Stomach (tissue), 9 donors: ENCODE measurements around the gene PSMD3. TPM values are rescaled to one million over a fixed set of nuclear protein-coding genes. Genes with fewer than 3 reads are reported as not detected.

Experiments
- DNase-seq, 2 donors: peaks; one replicate each; pipeline versions ENCODE4 v3.0.0 to v3.0.0-alpha.2; 2013 to 2019
- H3K27ac ChIP-seq, 5 donors: fragments of 200-600 bp in 4 of 5; sonication (generic) in 4 of 5; one replicate each; pipeline ENCODE4 v1.5.1; 2013 to 2019; ENCODE audit warnings: mild to moderate bottlenecking in 1 of 5, moderate library complexity in 1 of 5
- H3K27me3 ChIP-seq, 3 donors: fragments of 200-600 bp; sonication (generic); one replicate each; pipeline ENCODE4 v1.5.1; 2017 to 2019; ENCODE audit warnings: mixed run types in 1 of 3
- H3K36me3 ChIP-seq, 4 donors: fragments of 200-600 bp; sonication (generic); 1 replicate in 3 of 4; 2 replicates in 1 of 4; pipeline ENCODE4 v1.5.1; 2016 to 2019
- H3K4me1 ChIP-seq, 4 donors: fragments of 200-600 bp; sonication (generic); one replicate each; pipeline ENCODE4 v1.5.1; 2016 to 2019
- H3K4me3 ChIP-seq, 4 donors: fragments of 200-600 bp; sonication (generic) in 3 of 4; one replicate each; pipeline ENCODE4 v1.5.1; 2016 to 2019; ENCODE audit warnings: mild to moderate bottlenecking in 1 of 4
- H3K9me3 ChIP-seq, 4 donors: fragments of 200-600 bp; sonication (generic); one replicate each; pipeline ENCODE4 v1.5.1; 2016 to 2019
- CTCF ChIP-seq, 7 experiments: fragments of 450-650 bp in 4 of 7; fragments of 200-600 bp in 3 of 7; sonication (generic) in 3 of 7; IDR thresholded peaks; one replicate each; pipeline ENCODE4 v1.5.1; 2016 to 2019; ENCODE audit warnings: antibody characterized with exemption in 7 of 7, control low read depth in 2 of 7, mild to moderate bottlenecking in 1 of 7
- EP300 ChIP-seq: sonication (generic); formaldehyde crosslinking; IDR thresholded peaks from one replicate; pipeline ENCODE4 v1.6.1; 2017; ENCODE audit warnings: antibody characterized with exemption
- POLR2A ChIP-seq, 4 donors: fragments of 450-650 bp; IDR thresholded peaks; one replicate each; pipeline ENCODE4 v1.6.1; 2016; ENCODE audit warnings: antibody characterized with exemption in 4 of 4, control low read depth in 2 of 4, mild to moderate bottlenecking in 1 of 4, moderate library complexity in 1 of 4
- POLR2AphosphoS5 ChIP-seq, 3 donors: sonication (generic); formaldehyde crosslinking; IDR thresholded peaks; one replicate each; pipeline ENCODE4 v1.6.1; 2016; ENCODE audit warnings: antibody characterized with exemption in 3 of 3
- WGBS, 5 donors: extraction: QIAGEN DNeasy Blood & Tissue Kit in 3 of 5; methylation state at CpG; one replicate each; pipeline versions ENCODE4 v1.1.5 to v1.1.7; 2013 to 2018; 5-methylcytosine and 5-hydroxymethylcytosine counted together
- intact Hi-C: fragments of 100-400 bp; cut with DNase I; formaldehyde crosslinking; loops from one replicate; pipeline ENCODE4 v1.15.1; 2023; ENCODE audit warnings: low total_unique reads
- polyA plus RNA-seq, 3 donors: library from polyadenylated mRNA; stranded (reverse); fragments of 200-250 nt; gene quantifications; one replicate each; pipeline ENCODE4 v1.2.3, GENCODE V29; 2013
- total RNA-seq, 5 donors: library from RNA; depleted of rRNA; stranded (reverse); fragments of >200 nt; gene quantifications; one replicate each; pipeline versions ENCODE4 v1.1.0 to v1.2.3, GENCODE V29; 2014 to 2016
- donor health status: healthy with polysubstance abuse.
- donor health status: Bipolar disorder and iron deficiency.
- donor health status: healthy.

Gene PSMD3
- total and polyA plus RNA-seq, 8 donors: 13.4 to 140 (median 47.3) TPM

GRCh38 chr17:40015998-40016985, 35.7 kb downstream of the PSMD3 start:
- Histone ChIP-seq H3K27me3 (no peaks in the 10 kb centered on the region), H3K4me3 (peak overlapping the region in 1 of 4 donors; percentile 11), H3K9me3 (no peaks in the 10 kb centered on the region), H3K27ac (peak overlapping the region in 3 of 5 donors; percentile 62 to 77 (median 69)), H3K4me1 (peaks cover 48 to 76% (median 55%) of the 10 kb centered on the region in 4 donors), H3K36me3 (peaks cover 12 to 27% (median 20%) of the 10 kb centered on the region in 4 donors)
- intact Hi-C loops: loop anchor here (10.0 kb wide), 1 partner anchor 149 kb away; no protein-coding TSS in a partner anchor
- WGBS, 5 donors: 71 to 85% (median 80%) methylated on average over 23 to 26 of the region's 26 CpGs
- DNase-seq: no peak
- TF ChIP-seq POLR2AphosphoS5 (IDR thresholded peaks at IDR 0.05) (no peak), EP300 (no peak), CTCF (IDR thresholded peaks at IDR 0.05) (no peak), POLR2A (IDR thresholded peaks at IDR 0.05) (no peak)

DNA sequence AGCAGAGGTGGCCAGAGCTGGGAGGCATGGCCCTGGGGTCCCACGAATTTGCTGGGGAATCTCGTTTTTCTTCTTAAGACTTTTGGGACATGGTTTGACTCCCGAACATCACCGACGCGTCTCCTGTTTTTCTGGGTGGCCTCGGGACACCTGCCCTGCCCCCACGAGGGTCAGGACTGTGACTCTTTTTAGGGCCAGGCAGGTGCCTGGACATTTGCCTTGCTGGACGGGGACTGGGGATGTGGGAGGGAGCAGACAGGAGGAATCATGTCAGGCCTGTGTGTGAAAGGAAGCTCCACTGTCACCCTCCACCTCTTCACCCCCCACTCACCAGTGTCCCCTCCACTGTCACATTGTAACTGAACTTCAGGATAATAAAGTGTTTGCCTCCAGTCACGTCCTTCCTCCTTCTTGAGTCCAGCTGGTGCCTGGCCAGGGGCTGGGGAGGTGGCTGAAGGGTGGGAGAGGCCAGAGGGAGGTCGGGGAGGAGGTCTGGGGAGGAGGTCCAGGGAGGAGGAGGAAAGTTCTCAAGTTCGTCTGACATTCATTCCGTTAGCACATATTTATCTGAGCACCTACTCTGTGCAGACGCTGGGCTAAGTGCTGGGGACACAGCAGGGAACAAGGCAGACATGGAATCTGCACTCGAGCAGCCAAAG, 36.9 kb downstream of the PSMD3 start:
- no peak for TF ChIP-seq CTCF (IDR thresholded peaks at IDR 0.05)
- H3K4me1 ChIP-seq: peaks cover 61 to 88% (median 68%) of the 10 kb centered on the region in 4 donors

DNA sequence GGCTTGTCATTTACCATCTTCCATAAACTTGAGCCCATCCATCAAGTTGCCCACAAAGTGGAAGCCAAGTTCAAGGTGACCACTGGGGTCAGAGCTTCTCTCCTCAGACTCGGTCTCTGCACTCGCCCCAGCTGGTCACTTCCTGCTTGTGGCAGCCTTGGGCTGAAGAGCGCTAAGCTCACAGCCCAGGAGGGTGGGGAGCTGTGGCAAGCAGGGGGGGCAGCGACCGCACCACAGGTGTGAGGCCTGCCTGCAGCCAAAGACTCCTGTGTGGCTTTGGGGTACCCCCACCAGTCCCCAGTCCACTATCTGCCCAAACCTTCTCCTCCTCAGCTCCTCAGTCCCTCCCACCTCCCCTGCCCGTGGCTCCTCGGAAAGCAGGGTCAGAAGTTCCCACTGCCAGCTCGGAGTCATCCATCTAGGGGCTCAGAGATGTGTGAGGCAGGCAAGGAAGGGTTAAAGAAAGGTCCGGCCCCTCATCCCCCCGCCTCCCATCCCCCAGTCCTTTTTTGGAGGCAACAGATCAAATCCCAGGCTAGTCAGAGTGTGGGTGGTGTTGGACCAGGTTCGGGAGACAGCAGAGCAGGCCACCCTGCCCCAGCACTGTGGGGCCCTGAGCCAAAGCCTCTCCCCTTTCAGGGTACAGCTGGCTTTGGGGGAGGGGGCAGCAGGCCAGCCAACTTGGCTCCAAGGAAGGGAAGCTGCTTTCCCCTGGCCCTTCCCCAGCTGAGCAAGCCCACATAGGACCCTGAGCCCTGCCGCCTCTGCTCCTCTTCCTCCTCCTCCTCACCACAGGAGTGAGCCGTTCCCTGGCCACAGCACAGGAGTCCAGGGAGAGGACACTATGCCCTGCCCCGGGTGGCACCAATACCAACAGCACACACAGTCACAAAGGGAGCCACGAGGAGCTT, 37.9 kb downstream of the PSMD3 start:
- H3K36me3 ChIP-seq: peaks cover 27 to 48% (median 41%) of the 10 kb centered on the region in 4 donors
- peak overlapping the region in 1 of 4 donors; percentile 0 for H3K4me3 ChIP-seq
- intact Hi-C loops: loop anchor here (10.0 kb wide), 1 partner anchor 146 kb away; no protein-coding TSS in a partner anchor
- peak in 1 of 2 donors; percentile 75 for DNase-seq
- TF ChIP-seq CTCF (IDR thresholded peaks at IDR 0.05) (no peak), EP300 (no peak), POLR2AphosphoS5 (IDR thresholded peaks at IDR 0.05) (no peak), POLR2A (IDR thresholded peaks at IDR 0.05) (no peak)
- no peaks in the 10 kb centered on the region for H3K9me3 ChIP-seq
- 22 to 41% (median 38%) methylated on average over 10 to 15 of the region's 15 CpGs for WGBS, 5 donors
- H3K27ac ChIP-seq: peak overlapping the region in 4 of 5 donors; percentile 41 to 77 (median 66)
- no peaks in the 10 kb centered on the region for H3K27me3 ChIP-seq
- H3K4me1 ChIP-seq: peaks cover 68 to 94% (median 75%) of the 10 kb centered on the region in 4 donors

More for the DNA sequence above, 36.9 kb downstream of the PSMD3 start:
- Histone ChIP-seq H3K9me3 (no peaks in the 10 kb centered on the region), H3K36me3 (peaks cover 24 to 40% (median 33%) of the 10 kb centered on the region in 4 donors), H3K27ac (peak overlapping the region in 4 of 5 donors; percentile 41 to 77 (median 66)), H3K4me3 (no peak overlapping the region), H3K27me3 (no peaks in the 10 kb centered on the region)
- WGBS, 5 donors: 38 to 57% (median 50%) methylated on average over 15 of the region's 15 CpGs
- intact Hi-C loops: loop anchor here (10.0 kb wide), 1 partner anchor 147 kb away; no protein-coding TSS in a partner anchor
- peak in 1 of 2 donors; percentile 39 for DNase-seq
